ENCODE results near the gene ACADM.
"Not testable (repeated sequence)": the region's sequence is repeated elsewhere in the genome, so short reads cannot be mapped to it uniquely, and the experiment has no call there.

Gene ACADM

DNA sequence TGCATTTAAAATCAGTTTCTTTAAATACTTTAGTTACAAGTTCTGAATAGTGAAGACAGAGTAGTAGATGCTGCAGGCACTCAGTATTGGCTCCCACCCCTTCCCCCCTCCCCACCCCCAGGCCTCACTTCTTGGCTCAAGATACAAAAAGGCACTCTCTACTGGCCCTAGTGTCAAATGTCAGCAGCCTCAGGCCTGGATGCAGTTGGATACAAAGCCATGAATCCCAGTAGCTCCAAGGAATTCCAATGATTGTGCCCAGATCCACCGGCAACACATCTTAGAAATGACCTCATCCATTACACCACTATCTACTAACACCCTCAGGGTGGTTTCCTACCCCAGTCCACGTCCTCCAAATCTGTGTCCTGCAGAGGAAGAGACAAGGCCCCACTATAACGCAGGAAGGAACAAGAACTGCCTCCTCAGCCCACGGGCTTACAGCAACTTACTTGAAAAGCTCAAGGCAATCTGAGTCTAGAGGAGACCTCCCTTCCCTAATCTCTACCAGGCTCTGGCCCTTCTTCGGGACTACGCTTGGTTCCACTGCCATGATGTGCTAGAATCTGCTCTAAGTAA, 17.6 kb downstream of the ACADM start:
- no peak for DNase-seq (ENCODE audit: low spot score)

DNA sequence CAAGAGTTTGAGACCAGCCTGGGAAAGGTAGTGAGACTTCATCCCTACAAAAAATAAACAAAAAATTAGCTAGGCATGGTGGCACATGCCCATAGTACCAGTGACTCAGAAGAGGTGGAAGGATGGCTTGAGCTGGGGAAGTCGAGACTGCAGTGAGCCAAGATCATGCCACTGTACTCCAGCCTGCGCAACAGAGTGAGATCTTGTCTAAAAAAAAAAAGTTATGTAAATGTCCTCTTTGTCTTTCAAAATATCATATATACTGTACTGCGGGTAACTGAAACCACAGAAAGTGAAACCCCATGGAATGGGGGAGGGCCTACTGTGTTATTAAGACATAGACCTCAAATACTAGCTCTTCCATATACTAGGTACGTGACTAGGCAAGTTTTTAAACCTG, 20.8 kb downstream of the ACADM start:
- DNase-seq (ENCODE audit: low spot score) = no peak

DNA sequence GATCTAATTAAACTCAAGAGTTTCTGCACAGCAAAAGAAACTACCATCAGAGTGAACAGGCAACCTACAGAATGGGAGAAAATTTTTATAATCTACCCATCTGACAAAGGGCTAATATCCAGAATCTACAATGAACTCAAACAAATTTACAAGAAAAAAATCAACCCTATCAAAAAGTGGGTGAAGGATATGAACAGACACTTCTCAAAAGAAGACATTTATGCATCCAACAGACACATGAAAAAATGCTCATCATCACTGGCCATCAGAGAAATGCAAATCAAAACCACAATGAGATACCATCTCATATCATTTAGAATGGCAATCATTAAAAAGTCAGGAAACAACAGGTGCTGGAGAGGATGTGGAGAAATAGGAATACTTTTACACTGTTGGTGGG, 32.7 kb downstream of the ACADM start:
- DNase-seq (ENCODE audit: low spot score) = not testable (repeated sequence)

DNA sequence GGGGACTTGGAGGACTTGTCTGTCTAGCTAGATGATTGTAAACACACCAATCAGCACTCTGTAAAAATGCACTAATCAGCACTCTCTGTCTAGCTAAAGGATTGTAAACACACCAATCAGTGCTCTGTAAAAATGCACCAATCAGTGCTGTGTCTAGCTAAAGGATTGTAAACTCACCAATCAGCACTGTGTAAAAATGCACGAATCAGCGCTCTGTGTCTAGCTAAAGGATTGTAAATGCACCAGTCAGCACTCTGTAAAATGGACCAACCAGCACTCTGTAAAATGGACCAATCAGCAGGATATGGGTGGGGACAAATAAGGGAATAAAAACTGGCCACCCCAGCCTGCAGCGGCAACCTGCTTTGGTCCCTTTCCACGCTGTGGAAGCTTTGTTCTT, 34.0 kb downstream of the ACADM start:
- DNase-seq (ENCODE audit: low spot score) = not testable (repeated sequence)

DNA sequence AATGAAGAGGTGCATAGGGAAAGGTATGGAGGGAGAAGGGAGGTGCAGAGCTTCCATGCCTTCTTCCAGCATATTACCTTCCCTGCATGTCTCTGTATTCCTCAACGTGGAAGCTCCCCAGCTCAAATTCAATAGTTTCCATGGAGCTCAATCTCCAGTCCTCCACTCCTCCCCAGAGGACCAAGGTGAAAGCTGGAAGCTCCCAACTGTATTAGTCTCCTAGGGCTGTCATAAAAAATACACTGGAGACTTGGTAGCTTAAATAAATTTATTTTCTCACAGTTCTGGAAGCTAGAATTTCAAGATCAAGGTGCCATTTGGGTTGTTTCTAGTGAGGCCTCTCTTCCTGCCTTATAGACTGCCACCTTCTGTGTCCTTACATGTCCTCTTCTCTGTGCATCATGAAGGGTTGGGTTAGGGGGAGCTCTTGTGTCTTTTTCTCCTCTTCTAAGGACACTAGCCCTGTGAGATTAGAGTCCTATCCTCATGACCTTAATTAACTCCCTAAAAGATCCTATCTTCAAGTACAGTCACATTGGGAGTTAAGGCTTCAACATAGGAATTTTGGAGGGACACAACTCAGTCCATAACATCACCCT, 39.6 kb downstream of the ACADM start:
- no peak for DNase-seq (ENCODE audit: low spot score)

DNA sequence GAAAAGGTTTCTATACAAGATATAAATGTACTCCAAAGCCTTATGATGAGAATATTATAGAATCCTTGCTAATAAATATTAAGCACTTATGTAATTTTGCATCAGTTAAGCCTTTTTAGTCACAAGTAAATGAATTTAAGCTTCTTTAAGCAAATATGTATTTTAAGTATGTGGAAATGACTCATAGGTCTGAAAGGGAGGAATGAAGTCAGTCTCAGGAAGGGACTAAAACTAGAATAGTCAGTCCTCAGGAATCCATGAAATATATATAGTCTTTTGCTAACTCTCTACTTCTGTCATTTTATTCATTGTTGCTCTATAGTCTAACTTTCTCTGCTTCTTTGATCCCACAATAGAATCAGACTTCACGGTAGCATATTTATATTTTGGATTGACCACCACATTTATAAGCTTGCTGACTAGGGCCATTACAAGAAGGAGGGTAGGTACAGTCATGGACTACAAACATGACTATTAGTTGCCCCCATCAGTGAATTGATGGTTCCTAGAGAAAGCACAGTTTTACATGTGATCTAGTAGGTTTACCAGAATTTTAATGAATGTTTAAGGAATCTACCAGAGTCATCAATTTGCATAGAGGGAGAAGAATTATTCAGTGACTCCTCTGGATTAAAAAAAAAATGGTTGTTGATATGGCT, 41.3 kb downstream of the ACADM start:
- DNase-seq (ENCODE audit: low spot score) = peak; percentile 59

DNA sequence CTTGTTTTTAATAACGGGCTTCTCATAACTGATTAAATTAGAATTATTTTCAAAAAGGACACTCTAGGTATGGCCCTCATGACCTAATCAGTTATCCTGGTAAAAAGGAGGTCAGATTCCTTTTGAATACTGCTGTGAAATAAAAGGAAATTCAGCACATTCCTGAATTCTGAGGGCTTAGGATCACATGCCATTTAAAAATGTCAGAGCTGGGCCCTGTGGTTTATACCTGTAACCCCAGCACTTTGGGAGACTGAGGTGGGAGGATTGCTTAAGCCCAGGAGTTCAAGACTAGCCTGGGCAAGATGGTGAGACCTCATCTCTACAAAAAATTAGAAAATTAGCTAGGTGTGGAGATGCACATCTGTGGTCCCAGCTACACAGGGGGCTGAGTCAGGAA, 43.5 kb downstream of the ACADM start:
- no peak for DNase-seq (ENCODE audit: low spot score)

DNA sequence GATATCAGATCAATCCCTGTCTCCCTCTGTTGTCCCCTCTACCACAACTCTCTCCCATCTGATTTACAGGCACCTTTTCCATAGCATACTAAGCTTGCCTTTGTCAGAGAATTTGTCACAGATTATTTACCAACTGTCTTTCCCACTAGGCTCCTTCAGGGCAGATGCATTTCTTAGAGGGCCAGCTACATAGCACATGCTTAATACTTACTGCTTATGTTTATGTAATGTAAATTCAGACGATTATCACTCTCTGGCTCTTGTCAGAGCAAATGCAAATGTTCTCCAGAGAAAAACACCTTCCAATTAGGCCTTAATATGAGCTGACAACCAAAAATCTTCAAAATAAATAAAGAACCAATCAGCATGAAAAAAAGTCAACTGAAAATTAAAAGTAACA, 46.3 kb downstream of the ACADM start:
- DNase-seq (ENCODE audit: low spot score) = no peak

DNA sequence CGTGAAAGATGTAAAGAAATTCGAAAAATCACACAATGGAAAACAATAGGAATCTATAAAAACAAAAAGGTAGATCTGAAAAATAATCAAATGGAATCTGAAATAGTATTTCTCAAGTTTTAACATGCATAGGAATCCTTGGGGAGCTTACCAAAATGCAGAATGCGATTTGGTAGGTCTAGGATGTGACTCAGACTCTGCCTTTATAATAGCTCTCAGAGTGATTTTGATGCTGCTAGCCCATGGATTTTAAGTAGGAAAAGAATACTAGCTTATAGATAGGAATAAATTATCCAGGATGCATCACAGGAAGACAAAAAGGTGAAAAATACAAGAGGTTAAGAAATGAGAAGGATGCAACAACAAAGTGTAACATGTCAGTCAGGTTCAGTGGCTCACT, 47.5 kb downstream of the ACADM start:
- no peak for DNase-seq (ENCODE audit: low spot score)

DNA sequence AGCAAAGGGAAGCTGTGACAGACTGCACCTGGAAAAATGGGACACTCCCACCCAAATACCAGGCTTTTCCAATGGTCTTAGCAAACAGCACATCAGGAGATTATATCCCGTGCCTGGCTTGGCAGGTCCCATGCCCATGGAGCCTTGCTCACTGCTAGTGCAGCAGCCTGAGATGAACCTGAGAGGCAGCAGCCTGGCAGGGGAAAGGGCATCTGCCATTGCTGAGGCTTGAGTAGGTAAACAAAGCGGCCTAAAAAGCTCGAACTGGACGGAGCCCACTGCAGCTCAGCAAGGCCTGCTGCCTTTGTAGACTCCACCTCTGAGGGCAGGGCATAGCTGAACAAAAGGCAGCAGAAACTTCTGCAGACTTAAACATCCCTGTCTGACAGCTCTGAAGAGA, 53.3 kb downstream of the ACADM start:
- DNase-seq (ENCODE audit: low spot score) = not testable (repeated sequence)

DNA sequence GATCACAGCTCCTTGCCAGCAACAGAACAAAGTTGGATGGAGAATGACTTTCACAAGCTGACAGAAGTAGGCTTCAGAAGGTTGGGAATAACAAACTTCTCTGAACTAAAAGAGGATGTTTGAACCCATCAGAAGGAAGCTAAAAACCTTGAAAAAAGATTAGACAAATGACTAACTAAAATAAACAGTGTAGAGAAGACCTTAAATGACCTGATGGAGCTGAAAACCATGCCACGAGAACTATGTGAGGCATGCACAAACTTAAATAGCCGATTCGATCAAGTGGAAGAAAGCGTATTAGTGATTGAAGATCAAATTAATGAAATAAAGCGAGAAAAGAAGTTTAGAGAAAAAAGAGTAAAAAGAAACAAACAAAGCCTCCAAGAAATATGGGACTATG, 54.2 kb downstream of the ACADM start:
- not testable (repeated sequence) for DNase-seq (ENCODE audit: low spot score)

DNA sequence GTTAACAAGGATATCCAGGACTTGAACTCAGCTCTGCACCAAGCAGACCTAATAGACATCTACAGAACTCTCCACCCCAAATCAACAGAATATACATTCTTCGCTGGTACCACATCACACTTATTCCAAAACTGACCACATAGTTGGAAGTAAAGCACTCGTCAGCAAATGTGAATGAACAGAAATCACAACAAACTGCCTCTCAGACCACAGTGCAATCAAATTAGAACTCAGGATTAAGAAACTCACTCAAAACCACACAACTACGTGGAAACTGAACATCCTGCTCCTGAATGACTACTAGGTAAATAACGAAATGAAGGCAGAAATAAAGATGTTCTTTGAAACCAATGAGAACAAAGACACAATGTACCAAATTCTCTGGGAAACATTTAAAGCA, 55.7 kb downstream of the ACADM start:
- not testable (repeated sequence) for DNase-seq (ENCODE audit: low spot score)

DNA sequence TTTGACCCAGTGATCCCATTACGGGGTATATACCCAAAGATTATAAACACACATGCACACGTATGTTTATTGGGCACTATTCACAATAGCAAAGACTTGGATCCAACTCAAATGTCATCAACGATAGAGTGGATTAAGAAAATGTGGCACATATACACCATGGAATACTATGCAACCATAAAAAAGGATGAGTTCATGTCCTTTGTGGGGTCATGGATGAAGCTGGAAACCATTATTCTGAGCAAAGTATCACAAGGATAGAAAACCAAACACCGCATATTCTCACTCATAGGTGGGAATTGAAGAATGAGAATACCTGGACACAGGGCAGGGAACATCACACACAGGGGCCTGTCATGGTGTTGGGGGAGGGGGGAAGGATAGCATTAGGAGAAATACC, 59.4 kb downstream of the ACADM start:
- DNase-seq (ENCODE audit: low spot score) = not testable (repeated sequence)

DNA sequence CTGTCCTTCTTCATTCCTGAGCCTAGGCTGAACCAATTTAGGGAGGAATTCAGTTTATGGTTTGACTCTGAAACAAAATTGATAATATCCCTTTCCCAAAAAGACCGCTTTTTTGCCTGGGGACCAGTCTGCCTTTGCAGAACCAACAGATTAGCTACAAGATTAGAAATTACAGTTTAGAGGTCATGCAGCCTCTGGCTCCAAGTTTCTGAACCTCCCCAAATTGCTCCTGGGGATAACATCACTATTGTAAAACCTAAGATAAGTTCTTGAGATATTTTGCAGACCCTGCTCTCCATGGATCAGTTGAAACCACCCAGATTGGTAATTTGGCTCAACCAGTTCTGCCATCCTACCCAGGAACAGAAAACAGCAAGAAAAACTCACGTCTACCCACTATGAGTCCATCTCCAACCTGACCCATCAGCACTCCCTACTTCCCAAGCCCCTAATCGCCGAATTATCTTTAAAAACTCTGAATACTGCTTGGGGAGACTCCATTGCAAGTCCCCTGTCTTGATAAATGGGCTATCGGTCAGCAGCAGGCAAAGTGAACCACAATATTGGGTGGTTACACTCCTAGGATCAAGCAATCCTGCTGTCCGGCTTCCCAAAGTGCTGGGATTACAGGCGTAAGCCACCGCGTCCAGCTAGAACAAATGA, 60.9 kb downstream of the ACADM start:
- no peak for DNase-seq (ENCODE audit: low spot score)

DNA sequence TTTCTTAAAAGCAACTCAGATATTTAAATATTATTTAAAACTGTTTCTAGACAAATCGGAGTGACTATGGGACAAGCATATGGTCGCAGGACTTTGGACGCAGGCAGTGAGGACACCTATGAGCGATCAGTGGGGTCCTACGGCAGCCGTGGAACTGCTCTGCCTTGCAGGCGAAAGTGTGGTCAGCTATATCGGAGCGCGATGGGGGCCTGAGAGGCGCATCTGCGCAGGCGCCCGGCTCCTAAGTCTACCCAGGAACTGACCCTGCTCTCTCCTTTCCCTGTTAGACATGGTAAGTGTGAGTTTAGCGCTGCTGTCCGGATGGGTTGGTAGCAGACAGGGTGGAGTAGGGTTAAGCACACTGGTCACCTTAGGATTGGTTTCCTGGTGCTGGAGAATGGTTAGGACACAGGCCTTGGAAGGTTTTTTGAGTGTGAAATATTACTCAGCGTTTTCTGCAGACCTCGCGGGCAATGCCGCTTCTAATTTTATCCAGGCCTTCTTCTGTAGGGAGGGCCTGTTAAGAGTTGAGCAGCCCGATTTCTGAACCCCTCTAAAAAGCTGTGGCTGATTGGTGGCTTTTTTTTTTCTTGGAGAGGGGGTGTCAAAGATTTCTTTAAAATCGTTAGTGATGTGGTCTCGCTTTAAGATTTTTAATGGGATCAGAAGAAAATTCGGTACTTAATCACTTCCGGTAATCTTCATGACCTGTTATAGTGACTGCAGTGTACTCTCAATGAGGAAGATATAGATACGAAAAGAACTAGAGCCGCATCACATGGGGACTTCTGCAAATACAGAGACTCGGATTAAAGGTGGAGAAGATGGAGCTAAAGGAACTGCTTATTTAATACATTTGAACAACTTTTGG, 61.7 kb downstream of the ACADM start, which contains the start of gene RABGGTB:
RABGGTB (plus strand) TSS at position 274 of the 871 bp plus-strand sequence; CDS start at position 290, 16 bp downstream.
- peak; percentile 97 for DNase-seq (ENCODE audit: low spot score)

DNA sequence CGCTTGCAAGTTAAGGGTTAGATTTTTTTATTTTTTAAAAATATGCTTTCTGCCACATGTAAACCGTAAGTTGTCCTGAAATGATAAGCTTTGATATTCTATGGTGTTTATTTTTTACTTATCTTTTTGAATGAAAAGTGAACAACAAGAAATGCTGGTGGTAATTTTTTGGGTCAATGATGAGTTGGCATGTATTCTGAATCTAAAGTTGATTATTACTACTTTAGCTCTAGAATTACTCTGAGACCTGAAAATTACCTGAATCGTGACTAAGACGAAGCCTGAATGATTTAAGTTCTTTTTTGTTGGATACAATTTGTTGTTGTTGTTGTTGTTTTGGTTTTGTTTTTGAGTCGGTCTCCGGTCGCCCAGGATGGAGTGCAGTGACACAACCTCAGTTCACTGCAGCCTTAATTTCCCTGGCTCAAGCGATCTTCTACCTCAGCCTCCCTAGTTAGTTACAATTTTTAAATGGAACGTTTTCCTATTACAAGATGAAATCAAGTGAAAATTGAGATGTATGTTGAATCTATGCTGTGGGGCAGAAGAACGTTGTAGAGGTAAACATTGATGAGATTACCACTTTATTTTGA, 62.5 kb downstream of the ACADM start:
- no peak for DNase-seq (ENCODE audit: low spot score)

DNA sequence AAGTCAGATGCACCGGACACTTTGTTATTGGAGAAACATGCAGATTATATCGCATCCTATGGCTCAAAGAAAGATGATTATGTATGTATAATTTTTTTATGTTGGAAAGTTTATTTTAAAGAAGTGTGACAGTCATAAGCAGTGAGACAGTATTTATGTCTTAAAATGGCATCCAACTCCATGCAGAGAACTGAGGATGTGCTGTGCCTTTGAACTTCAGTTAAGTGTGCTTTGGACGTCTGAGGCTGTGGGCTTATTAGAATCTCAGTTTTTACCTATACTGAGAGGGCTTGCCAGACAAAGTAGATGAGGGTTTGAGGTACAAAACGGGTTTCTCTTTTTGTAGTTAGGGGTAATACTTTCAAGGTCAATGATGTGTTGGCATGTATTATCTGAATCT, 63.0 kb downstream of the ACADM start:
- DNase-seq (ENCODE audit: low spot score) = no peak

DNA sequence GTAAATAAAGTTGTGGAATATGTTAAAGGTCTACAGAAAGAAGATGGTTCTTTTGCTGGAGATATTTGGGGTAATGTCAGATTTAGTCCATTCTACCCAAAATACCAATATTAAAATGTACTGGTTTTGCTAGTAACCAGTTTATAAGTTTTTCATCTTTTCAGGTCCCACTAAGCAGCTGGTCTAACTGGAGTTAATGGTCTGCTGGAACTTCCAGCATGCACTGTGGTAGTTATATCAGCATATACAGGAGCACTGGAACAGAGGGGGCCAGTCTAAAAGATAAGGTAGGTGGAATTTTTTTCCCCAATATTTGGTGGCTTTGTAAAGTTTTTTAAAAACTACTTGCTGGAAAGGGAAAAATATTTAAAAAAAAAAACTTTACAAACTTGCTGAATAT, 65.5 kb downstream of the ACADM start:
- no peak for DNase-seq (ENCODE audit: low spot score)

DNA sequence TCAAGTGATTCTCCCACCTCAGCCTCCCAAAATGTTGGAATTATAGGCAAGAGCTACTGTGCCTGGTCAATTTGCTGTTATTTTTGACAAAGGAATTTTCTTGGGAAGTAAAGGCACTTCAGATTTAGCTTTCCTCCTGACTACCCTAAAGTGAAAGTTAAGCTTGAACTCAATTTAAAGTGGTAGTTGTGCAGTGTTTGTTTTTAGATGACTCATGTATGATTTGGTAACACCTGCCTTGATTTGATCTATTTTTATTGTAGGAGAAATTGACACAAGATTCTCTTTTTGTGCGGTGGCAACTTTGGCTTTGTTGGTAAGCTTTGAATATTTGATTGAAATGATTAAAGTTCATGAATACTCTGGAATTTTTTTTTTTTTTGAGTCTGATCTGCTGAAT, 66.5 kb downstream of the ACADM start:
- DNase-seq (ENCODE audit: low spot score) = no peak

DNA sequence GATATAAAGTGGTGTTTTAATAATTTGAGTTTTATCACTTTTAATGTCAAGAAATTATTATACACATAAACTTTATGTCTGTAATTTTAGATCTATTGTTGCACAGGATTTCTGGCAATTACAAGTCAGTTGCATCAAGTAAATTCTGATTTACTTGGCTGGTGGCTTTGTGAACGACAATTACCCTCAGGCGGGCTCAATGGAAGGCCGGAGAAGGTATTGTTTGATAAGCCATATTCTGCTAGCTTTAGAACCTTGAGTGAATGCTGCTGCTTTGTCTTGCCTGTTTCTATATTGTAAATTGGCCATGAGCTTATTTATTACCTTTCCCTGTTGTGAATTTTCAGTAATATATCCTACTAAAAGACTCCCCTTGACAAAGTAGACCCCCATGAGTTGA, 67.6 kb downstream of the ACADM start:
- DNase-seq (ENCODE audit: low spot score) = no peak

DNA sequence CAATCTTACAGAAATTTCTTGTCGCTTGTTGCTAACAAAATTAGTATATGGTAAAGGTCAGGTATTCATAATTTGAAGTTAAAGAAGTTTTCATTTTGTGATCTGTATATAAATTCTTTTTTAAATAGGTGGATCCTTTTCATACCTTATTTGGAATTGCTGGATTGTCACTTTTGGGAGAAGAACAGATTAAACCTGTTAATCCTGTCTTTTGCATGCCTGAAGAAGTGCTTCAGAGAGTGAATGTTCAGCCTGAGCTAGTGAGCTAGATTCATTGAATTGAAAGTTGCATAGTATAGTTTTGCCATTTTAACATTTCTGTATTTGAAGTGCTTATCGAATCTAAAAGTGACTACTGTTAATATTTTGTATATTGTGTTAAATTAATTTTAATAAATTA, 69.9 kb downstream of the ACADM start:
- DNase-seq (ENCODE audit: low spot score) = no peak

DNA sequence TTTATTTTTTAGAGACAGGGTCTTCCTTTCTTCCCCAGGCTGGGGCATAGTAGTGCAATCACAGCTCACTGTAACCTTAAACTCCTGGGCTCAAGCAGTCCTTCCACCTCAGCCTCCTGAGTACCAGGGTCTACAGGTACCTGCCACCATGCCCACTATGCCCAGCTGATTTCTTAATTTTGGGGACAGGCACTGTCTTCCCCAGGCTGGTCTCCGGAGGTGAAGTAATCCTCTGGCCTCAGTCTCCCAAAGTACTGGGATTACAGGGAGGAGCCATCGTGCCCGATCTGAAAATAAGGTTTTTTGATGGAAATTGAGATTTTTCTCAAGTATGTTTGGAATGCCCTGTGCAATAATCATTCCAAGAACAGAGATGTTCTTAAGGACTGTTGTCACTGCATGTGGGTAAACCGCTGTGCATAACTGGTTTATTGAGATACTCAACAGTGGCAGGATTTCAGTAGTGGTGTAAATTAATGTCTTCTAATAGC, 71.2 kb downstream of the ACADM start:
- DNase-seq (ENCODE audit: low spot score) = no peak
